Measurements from ENCODE around the gene DMRT3.

DNA sequence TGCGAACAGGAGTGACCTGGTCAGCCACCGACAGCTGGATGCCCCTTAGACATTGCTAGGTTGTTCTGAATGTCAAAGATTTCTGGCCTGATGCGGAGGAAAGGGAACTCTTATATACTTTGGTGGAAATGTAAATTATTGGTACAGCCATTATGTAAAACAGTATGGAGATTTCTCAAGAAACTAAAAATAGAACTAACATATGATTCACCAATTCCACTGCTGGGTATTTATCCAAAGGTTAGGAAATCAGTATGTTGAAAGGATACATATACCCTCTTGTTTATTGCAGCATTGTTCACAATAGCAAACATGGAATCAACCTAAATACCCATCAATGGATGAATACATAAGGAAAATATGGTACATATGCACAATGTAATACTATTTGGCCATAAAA is 31.8 kb downstream of the DMRT3 start:
- TF ChIP-seq, protein P1, sequence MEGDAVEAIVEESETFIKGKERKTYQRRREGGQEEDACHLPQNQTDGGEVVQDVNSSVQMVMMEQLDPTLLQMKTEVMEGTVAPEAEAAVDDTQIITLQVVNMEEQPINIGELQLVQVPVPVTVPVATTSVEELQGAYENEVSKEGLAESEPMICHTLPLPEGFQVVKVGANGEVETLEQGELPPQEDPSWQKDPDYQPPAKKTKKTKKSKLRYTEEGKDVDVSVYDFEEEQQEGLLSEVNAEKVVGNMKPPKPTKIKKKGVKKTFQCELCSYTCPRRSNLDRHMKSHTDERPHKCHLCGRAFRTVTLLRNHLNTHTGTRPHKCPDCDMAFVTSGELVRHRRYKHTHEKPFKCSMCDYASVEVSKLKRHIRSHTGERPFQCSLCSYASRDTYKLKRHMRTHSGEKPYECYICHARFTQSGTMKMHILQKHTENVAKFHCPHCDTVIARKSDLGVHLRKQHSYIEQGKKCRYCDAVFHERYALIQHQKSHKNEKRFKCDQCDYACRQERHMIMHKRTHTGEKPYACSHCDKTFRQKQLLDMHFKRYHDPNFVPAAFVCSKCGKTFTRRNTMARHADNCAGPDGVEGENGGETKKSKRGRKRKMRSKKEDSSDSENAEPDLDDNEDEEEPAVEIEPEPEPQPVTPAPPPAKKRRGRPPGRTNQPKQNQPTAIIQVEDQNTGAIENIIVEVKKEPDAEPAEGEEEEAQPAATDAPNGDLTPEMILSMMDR (tag by site-specific recombination; IDR thresholded peaks at IDR 0.05): no peak
- TF ChIP-seq ZNF514 (tag by site-specific recombination; IDR thresholded peaks at IDR 0.05) (no peak), MYNN (tag by site-specific recombination; IDR thresholded peaks at IDR 0.05; ENCODE audit: borderline replicate concordance) (no peak), ZNF24 (tag by site-specific recombination; IDR thresholded peaks at IDR 0.05) (no peak), GLI2 (tag by site-specific recombination; IDR thresholded peaks at IDR 0.05; ENCODE audit: borderline replicate concordance, low read depth) (no peak), ZNF423 (tag by site-specific recombination; IDR thresholded peaks at IDR 0.05) (no peak), ZNF571 (tag by site-specific recombination; IDR thresholded peaks at IDR 0.05) (no peak), ZNF558 (tag by site-specific recombination; IDR thresholded peaks at IDR 0.05) (no peak), ZNF521 (tag by site-specific recombination; IDR thresholded peaks at IDR 0.05) (no peak), ZNF184 (tag by site-specific recombination; IDR thresholded peaks at IDR 0.05) (no peak), BCL11B (tag by site-specific recombination; IDR thresholded peaks at IDR 0.05; ENCODE audit: low read depth) (no peak)
